DOHH2 (cell line): ENCODE data around the gene PPP2R5B.
A peak's percentile ranks its signal among the peaks of the same experiment; 100 is the strongest.
"Not testable (repeated sequence)": the region's sequence is repeated elsewhere in the genome, so short reads cannot be mapped to it uniquely, and the experiment has no call there.

Experiments
- H3F3A ChIP-seq: fragments of 200-600 bp; sonication (generic), shearing (Covaris generic); 2 replicates; pipeline ENCODE4 v1.6.0; 2016; ENCODE audit warnings: antibody characterized with exemption, mild to moderate bottlenecking; ENCODE audit not compliant: control insufficient read depth, insufficient read depth
- H3K27ac ChIP-seq: fragments of 200-600 bp; sonication (generic); 2 replicates; pipeline ENCODE4 v1.5.1; 2014; ENCODE audit warnings: low read depth, mild to moderate bottlenecking, low read length, moderate library complexity
- H3K27me3 ChIP-seq: fragments of 200-600 bp; sonication (generic); 2 replicates; pipeline ENCODE4 v1.6.1; 2014; ENCODE audit warnings: mild to moderate bottlenecking, low read length, mixed read lengths; ENCODE audit not compliant: control insufficient read depth
- H3K36me3 ChIP-seq: fragments of 200-600 bp; sonication (generic); 2 replicates; pipeline ENCODE4 v1.6.1; 2014; ENCODE audit warnings: mild to moderate bottlenecking, low read length, moderate library complexity, mixed read lengths; ENCODE audit not compliant: control insufficient read depth
- H3K4me1 ChIP-seq: fragments of 200-600 bp; sonication (generic); 2 replicates; pipeline ENCODE4 v1.6.1; 2014; ENCODE audit warnings: mild to moderate bottlenecking, low read length, mixed read lengths; ENCODE audit not compliant: control insufficient read depth
- H3K4me2 ChIP-seq: fragments of 200-600 bp; sonication (generic); 2 replicates; pipeline ENCODE4 v1.6.0; 2014; ENCODE audit warnings: mild to moderate bottlenecking, low read length, moderate library complexity
- H3K4me3 ChIP-seq: fragments of 200-600 bp; sonication (generic); 2 replicates; pipeline ENCODE4 v1.5.1; 2014; ENCODE audit warnings: mild to moderate bottlenecking, low read length, mixed read lengths
- H3K79me2 ChIP-seq: fragments of 200-600 bp; sonication (generic); 2 replicates; pipeline ENCODE4 v1.6.1; 2014; ENCODE audit warnings: mild to moderate bottlenecking, low read length, mixed read lengths; ENCODE audit not compliant: control insufficient read depth
- H3K9me2 ChIP-seq: fragments of 200-600 bp; sonication (generic); replicated peaks from 2 replicates; pipeline ENCODE4 v1.6.1; 2014; ENCODE audit warnings: mild to moderate bottlenecking, low read length, mixed read lengths; ENCODE audit not compliant: control insufficient read depth
- H3K9me3 ChIP-seq: fragments of 200-600 bp; sonication (generic); 2 replicates; pipeline ENCODE4 v1.6.1; 2014; ENCODE audit warnings: antibody characterized with exemption, low read length, mixed read lengths; ENCODE audit not compliant: control insufficient read depth, insufficient read depth
- H4K20me1 ChIP-seq: fragments of 200-600 bp; sonication (generic); 2 replicates; pipeline ENCODE4 v1.6.0; 2014; ENCODE audit warnings: low read depth, mild to moderate bottlenecking, antibody characterized with exemption, low read length, moderate library complexity; ENCODE audit not compliant: control insufficient read depth, insufficient read depth
- EZH2phosphoT487 ChIP-seq: fragments of 200-600 bp; sonication (generic); IDR thresholded peaks from 2 replicates; pipeline ENCODE4 v1.6.1; 2017; ENCODE audit warnings: borderline replicate concordance, mild to moderate bottlenecking, antibody characterized with exemption, low read length, moderate library complexity, mixed read lengths
- TF ChIP-seq, protein P1 (sequence below): fragments of 200-600 bp; sonication (generic); IDR thresholded peaks from one replicate; pipeline ENCODE4 v1.5.1; 2014; ENCODE audit warnings: antibody characterized with exemption, mild to moderate bottlenecking, low read depth, low read length; ENCODE audit not compliant: poor library complexity, severe bottlenecking

Gene PPP2R5B

DNA sequence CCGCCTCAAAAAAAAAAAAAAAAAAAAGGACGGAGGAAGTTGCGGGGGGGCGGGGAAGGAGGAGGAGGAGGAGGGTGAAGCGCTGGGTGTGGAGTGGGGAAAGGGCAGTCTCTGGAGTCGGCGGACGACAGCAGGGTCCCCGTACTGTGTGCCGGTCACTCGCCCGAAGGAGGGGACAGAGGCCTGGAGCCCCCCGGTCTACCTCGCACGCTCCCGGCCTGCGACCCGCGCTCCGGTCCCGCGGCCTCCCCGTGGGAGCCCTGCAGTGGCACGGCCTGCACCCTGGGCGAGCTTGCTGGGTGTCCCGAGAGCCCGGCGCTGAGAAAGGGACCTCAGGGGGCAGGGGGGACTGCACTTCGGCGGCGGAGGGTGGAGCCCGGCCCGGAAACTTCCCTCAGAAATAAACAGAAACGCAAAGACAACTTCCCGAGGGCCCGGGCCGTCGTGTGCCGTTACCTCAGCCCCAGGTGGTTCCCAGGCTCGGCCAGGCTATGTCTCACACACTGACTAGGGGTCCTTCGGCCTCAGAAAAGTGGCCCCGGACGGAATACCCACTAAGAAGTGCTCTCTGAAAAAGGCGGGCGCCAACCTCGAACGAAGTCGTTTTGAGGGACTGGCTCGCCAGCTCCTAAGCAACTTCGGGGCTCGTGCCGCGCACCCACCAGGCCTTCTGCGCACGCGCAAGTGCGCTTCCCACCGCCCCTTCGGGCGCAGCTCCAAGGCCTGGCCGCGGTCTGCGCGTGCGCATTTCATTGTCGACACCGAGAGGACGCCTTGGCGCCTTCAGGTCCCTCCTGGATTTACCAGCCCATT is 47.1 kb downstream of the PPP2R5B start, which contains the start of gene MAJIN:
TSS of gene MAJIN (minus strand) at position 688 of the 813 bp plus-strand sequence. CDS start 12,703 bp downstream, outside the sequence.
- peak within 1 kb of the TSS; percentile 15; the same call in 1 of the 2 replicates for H3K4me3 ChIP-seq
- H3K79me2 ChIP-seq, result no peaks in the 10 kb centered on the region
- no peaks in the 10 kb centered on the region for H3K9me3 ChIP-seq
- H3K27me3 ChIP-seq, result no peaks in the 10 kb centered on the region
- peak within 1 kb of the TSS; percentile 54 for H3K4me2 ChIP-seq
- TF ChIP-seq, protein P1, sequence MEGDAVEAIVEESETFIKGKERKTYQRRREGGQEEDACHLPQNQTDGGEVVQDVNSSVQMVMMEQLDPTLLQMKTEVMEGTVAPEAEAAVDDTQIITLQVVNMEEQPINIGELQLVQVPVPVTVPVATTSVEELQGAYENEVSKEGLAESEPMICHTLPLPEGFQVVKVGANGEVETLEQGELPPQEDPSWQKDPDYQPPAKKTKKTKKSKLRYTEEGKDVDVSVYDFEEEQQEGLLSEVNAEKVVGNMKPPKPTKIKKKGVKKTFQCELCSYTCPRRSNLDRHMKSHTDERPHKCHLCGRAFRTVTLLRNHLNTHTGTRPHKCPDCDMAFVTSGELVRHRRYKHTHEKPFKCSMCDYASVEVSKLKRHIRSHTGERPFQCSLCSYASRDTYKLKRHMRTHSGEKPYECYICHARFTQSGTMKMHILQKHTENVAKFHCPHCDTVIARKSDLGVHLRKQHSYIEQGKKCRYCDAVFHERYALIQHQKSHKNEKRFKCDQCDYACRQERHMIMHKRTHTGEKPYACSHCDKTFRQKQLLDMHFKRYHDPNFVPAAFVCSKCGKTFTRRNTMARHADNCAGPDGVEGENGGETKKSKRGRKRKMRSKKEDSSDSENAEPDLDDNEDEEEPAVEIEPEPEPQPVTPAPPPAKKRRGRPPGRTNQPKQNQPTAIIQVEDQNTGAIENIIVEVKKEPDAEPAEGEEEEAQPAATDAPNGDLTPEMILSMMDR, result no peak
- no peak for TF ChIP-seq EZH2phosphoT487
- peaks cover 13% of the 10 kb centered on the region for H3F3A ChIP-seq
- peaks cover 44% of the 10 kb centered on the region for H3K4me1 ChIP-seq
- H3K27ac ChIP-seq, result no peak within 1 kb of the TSS; the same call in 1 of the 2 replicates
- no peaks in the 10 kb centered on the region for H3K9me2 ChIP-seq
- no peaks in the 10 kb centered on the region for H3K36me3 ChIP-seq
- H4K20me1 ChIP-seq, result no peaks in the 10 kb centered on the region

DNA sequence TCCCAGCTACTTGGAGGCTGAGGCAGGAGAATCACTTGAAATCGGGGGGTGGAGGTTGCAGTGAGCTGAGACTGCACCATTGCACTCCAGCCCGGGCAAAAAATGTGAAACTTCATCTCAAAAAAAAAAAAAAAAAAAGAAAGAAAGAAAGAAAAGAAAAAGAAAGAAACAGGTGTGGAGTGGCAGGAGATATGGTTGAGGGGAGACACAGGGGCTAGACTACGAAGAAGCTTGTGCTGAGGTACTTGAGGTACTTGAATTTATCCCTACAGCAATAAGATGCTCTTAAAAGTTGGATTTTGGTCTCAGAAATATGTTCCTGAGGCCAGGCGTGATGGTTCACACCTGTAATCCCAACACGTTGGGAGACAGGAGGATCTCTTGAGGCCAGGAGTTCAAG is 49.6 kb downstream of the PPP2R5B start:
- peaks cover 16% of the 10 kb centered on the region for H3F3A ChIP-seq
- H3K27ac ChIP-seq, result peak overlapping the region; percentile 65
- H4K20me1 ChIP-seq, result no peaks in the 10 kb centered on the region
- no peaks in the 10 kb centered on the region for H3K36me3 ChIP-seq
- no peaks in the 10 kb centered on the region for H3K79me2 ChIP-seq
- peak overlapping the region; percentile 60 for H3K4me3 ChIP-seq
- H3K27me3 ChIP-seq, result no peaks in the 10 kb centered on the region
- H3K9me2 ChIP-seq, result no peaks in the 10 kb centered on the region
- no peaks in the 10 kb centered on the region for H3K9me3 ChIP-seq
- no peak for TF ChIP-seq EZH2phosphoT487
- TF ChIP-seq, protein P1, result no peak
- peaks cover 54% of the 10 kb centered on the region for H3K4me1 ChIP-seq
- peak overlapping the region; percentile 62 for H3K4me2 ChIP-seq

DNA sequence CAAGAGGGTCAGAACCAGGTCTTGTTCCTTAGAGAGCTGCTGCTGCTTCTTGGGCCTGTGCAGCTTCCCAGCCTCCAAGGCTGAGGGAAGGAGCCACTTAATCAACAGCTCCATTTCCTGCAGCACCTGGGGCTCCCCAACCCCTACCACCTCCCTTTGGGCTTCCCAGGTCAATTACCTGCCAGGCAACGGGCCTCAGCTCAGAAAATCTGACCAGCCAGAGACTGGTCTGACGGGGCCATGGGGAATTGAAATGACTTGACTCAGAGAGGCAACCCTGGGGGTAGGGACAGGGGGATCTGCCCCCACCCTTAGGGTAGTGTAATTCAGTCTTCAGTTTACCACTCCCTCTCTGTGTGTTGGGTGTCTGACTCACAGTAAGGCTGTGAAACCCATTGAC is 52.2 kb downstream of the PPP2R5B start:
- Histone ChIP-seq H3K27ac (no peak overlapping the region), H3K36me3 (no peaks in the 10 kb centered on the region), H3K4me2 (no peak overlapping the region), H4K20me1 (no peaks in the 10 kb centered on the region), H3F3A (peaks cover 16% of the 10 kb centered on the region), H3K9me2 (no peaks in the 10 kb centered on the region), H3K9me3 (no peaks in the 10 kb centered on the region), H3K27me3 (no peaks in the 10 kb centered on the region), H3K4me3 (no peak overlapping the region), H3K4me1 (peaks cover 53% of the 10 kb centered on the region), H3K79me2 (no peaks in the 10 kb centered on the region)
- TF ChIP-seq, protein P1, result no peak
- no peak for TF ChIP-seq EZH2phosphoT487

DNA sequence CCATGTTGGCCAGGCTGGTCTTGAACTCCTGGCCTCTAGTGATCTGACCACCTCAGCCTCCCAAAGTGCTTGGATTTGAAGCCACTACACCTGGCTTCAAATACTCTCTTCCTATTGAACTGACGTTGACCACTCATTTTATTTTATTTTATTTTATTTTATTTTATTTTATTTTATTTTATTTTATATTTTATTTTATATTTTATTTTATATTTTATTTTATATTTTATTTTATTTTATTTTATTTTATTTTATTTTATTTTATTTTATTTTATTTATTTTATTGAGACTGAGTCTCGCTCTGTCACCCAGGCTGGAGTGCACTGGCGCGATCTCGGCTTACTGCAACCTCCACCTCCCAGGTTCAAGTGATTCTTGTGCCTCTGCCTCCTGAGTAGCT is 58.9 kb downstream of the PPP2R5B start:
- H3K4me1 ChIP-seq, result peaks cover 52% of the 10 kb centered on the region
- not testable (repeated sequence) for H3K9me2 ChIP-seq, H3K79me2 ChIP-seq

More for the DNA sequence above, 58.9 kb downstream of the PPP2R5B start:
- H3K36me3 ChIP-seq, H3K9me3 ChIP-seq, H3K27ac ChIP-seq, H3K4me3 ChIP-seq, H3K27me3 ChIP-seq, H3K4me2 ChIP-seq, H4K20me1 ChIP-seq, H3F3A ChIP-seq: not testable (repeated sequence)
